GM12878 (cell line): ENCODE data around the gene UBE3B. TPM values are rescaled to one million over a fixed set of nuclear protein-coding genes. Genes with fewer than 3 reads are reported as not detected.
A peak's percentile ranks its signal among the peaks of the same experiment; 100 is the strongest.

Source experiments
- BACH1 ChIP-seq: fragments of 450-650 bp; IDR thresholded peaks from 2 replicates; pipeline ENCODE4 v1.6.1; 2017; ENCODE audit warnings: mild to moderate bottlenecking, borderline replicate concordance
- CUX1 ChIP-seq: IDR thresholded peaks from 2 replicates; pipeline ENCODE4 v1.6.1; 2012; ENCODE audit warnings: improper control_type of control experiment, low read depth, low read length; ENCODE audit not compliant: insufficient replicate concordance
- E4F1 ChIP-seq: fragments of 450-650 bp; IDR thresholded peaks from 2 replicates; pipeline ENCODE4 v1.6.1; 2018; ENCODE audit warnings: borderline replicate concordance, mild to moderate bottlenecking; ENCODE audit not compliant: partially characterized antibody
- IKZF2 ChIP-seq, 2 experiments: fragments of 450-650 bp; IDR thresholded peaks; 2 replicates each; pipeline ENCODE4 v1.6.1; 2017; ENCODE audit warnings: mild to moderate bottlenecking in 2 of 2, moderate library complexity in 2 of 2
- NR2C1 ChIP-seq: fragments of 450-650 bp; IDR thresholded peaks from 2 replicates; pipeline ENCODE4 v1.6.1; 2017; ENCODE audit warnings: antibody characterized with exemption, mild to moderate bottlenecking, moderate library complexity
- SIN3A ChIP-seq: IDR thresholded peaks from 2 replicates; pipeline ENCODE4 v1.6.1; 2012; ENCODE audit warnings: low read depth, low read length, improper control_type of control experiment
- SKIL ChIP-seq: fragments of 450-650 bp; IDR thresholded peaks from 2 replicates; pipeline ENCODE4 v1.6.1; 2017; ENCODE audit warnings: mild to moderate bottlenecking, low read depth, inconsistent platforms; ENCODE audit not compliant: poor library complexity, severe bottlenecking
- SPI1 ChIP-seq: IDR thresholded peaks from 2 replicates; pipeline ENCODE4 v1.6.1; 2011; ENCODE audit warnings: low read depth, mild to moderate bottlenecking, low read length, moderate library complexity, borderline replicate concordance; ENCODE audit not compliant: insufficient read depth
- SREBF1 ChIP-seq: IDR thresholded peaks from 2 replicates; pipeline ENCODE4 v1.6.1; 2012; ENCODE audit warnings: mild to moderate bottlenecking, low read length
- SREBF2 ChIP-seq: IDR thresholded peaks from 2 replicates; pipeline ENCODE4 v1.6.1; 2012; ENCODE audit warnings: mild to moderate bottlenecking, low read length
- WRNIP1 ChIP-seq: IDR thresholded peaks from 2 replicates; pipeline ENCODE4 v1.6.1; 2011; ENCODE audit warnings: low read depth, low read length, improper control_type of control experiment, borderline replicate concordance
- YY1 ChIP-seq: IDR thresholded peaks from 2 replicates; pipeline ENCODE4 v1.6.1; 2011; ENCODE audit warnings: low read depth, mild to moderate bottlenecking, low read length
- ZBTB33 ChIP-seq: fragments of 450-650 bp; IDR thresholded peaks from 2 replicates; pipeline ENCODE4 v1.6.1; 2017; ENCODE audit warnings: mild to moderate bottlenecking
- polyA plus RNA-seq, 11 experiments: library from polyadenylated mRNA; depleted of rRNA in 4 of 11; unstranded in 6 of 11; stranded (reverse) in 5 of 11; fragments of >200 nt; fragmentation: Nextera tagmentation in 4 of 11; fragmentation: Illumina TruSeq in 1 of 11; extraction: Ambion mirVana in 4 of 11; extraction: Trizol in 1 of 11; gene quantifications; 1 replicate in 1 of 11; 2 replicates in 10 of 11; pipeline versions ENCODE4 v1.2.1 to v1.2.3, GENCODE V29; 2011 to 2016; ENCODE audit warnings: inconsistent platforms in 2 of 11, missing spikeins in 2 of 11, low read depth in 1 of 11
- total RNA-seq, 4 experiments: library from RNA; depleted of rRNA in 3 of 4; stranded (reverse); fragments of >200 nt in 3 of 4; fragmentation: Illumina TruSeq in 1 of 4; extraction: Trizol in 1 of 4; gene quantifications; 2 replicates each; pipeline versions ENCODE4 v1.2.1 to v1.2.3, GENCODE V29; 2013 to 2021

UBE3B gene
- total and polyA plus RNA-seq, 10 of the 15 experiments (the other 5 are each of a cell fraction or from before 2014, with no cell fraction given) = 7.4 to 25.3 (median 17.1) TPM

GRCh38 chr12:109477185-109477962, at the start of gene UBE3B, which contains the start of gene KCTD10 (continued):
- TF ChIP-seq ZBTB33 (peak; percentile 52; the same call in 1 of the 2 replicates), CUX1 (no peak), SIN3A (peak; percentile 53), SPI1 (0 out of 2 replicates have a peak, but pooled peaks have one; percentile 16), WRNIP1 (peak; percentile 91; the same call in 1 of the 2 replicates), SKIL (peak; percentile 93), SREBF2 (peak; percentile 38; the same call in 1 of the 2 replicates), SREBF1 (no peak), BACH1 (no peak), IKZF2 (IDR thresholded peaks at IDR 0.05) (peak; percentile 10 to 29; a peak in 2 of 4 replicates), E4F1 (peak; percentile 92), NR2C1 (peak; percentile 81), YY1 (peak; percentile 99)
- TF ChIP-seq, all 136 proteins: peak for 67
